HEK293T (cell line): Measurements from ENCODE around the gene PCDHGC5.

ENCODE experiments used
- CTCF ChIA-PET: fragments of 350-600 bp; formaldehyde crosslinking; extraction: SDS; loops from one replicate; lab custom pipeline; 2021; ENCODE audit warnings: antibody characterized with exemption, inconsistent platforms; lab: Yijun Ruan, JAX
- POLR2A ChIA-PET: fragments of 350-600 bp; formaldehyde crosslinking; extraction: SDS; loops from one replicate; lab custom pipeline; 2020; ENCODE audit warnings: antibody characterized with exemption, inconsistent platforms; lab: Yijun Ruan, JAX
- DNase-seq: peaks from one replicate; pipeline ENCODE4 v3.0.0; 2012; ENCODE audit warnings: mixed read lengths; ENCODE audit errors: extremely low spot score
- ARNT ChIP-seq: fragments of 450-650 bp; IDR thresholded peaks from 2 replicates; pipeline ENCODE4 v1.6.1; 2017; ENCODE audit warnings: mild to moderate bottlenecking
- BHLHE40 ChIP-seq: fragments of 450-650 bp; IDR thresholded peaks from 2 replicates; pipeline ENCODE4 v1.6.1; 2016; ENCODE audit warnings: mild to moderate bottlenecking, moderate library complexity, borderline replicate concordance
- CTBP1 ChIP-seq: fragments of 450-650 bp; IDR thresholded peaks from 2 replicates; pipeline ENCODE4 v1.6.1; 2016; ENCODE audit warnings: borderline replicate concordance
- ELF4 ChIP-seq: fragments of 450-650 bp; IDR thresholded peaks from 2 replicates; pipeline ENCODE4 v1.6.1; 2017; ENCODE audit warnings: antibody characterized with exemption
- FOXA1 ChIP-seq: fragments of 450-650 bp; IDR thresholded peaks from 2 replicates; pipeline ENCODE4 v1.6.1; 2016; ENCODE audit warnings: mild to moderate bottlenecking
- FOXK2 ChIP-seq: fragments of 450-650 bp; IDR thresholded peaks from 2 replicates; pipeline ENCODE4 v1.6.1; 2016; ENCODE audit warnings: mild to moderate bottlenecking
- FOXM1 ChIP-seq: fragments of 450-650 bp; IDR thresholded peaks from 2 replicates; pipeline ENCODE4 v1.6.1; 2017; ENCODE audit warnings: mild to moderate bottlenecking, borderline replicate concordance
- HDGF ChIP-seq: fragments of 450-650 bp; IDR thresholded peaks from 2 replicates; pipeline ENCODE4 v1.6.1; 2017; ENCODE audit warnings: antibody characterized with exemption, borderline replicate concordance
- L3MBTL2 ChIP-seq: fragments of 450-650 bp; conservative IDR thresholded peaks from 2 replicates; pipeline ENCODE4 v1.6.1; 2016; ENCODE audit warnings: mild to moderate bottlenecking
- LEF1 ChIP-seq: fragments of 450-650 bp; IDR thresholded peaks from 2 replicates; pipeline ENCODE4 v1.6.1; 2017; ENCODE audit warnings: mild to moderate bottlenecking, borderline replicate concordance
- NFRKB ChIP-seq: fragments of 450-650 bp; IDR thresholded peaks from 2 replicates; pipeline ENCODE4 v1.6.1; 2016; ENCODE audit warnings: mild to moderate bottlenecking, moderate library complexity
- PKNOX1 ChIP-seq: fragments of 450-650 bp; IDR thresholded peaks from 2 replicates; pipeline ENCODE4 v1.6.1; 2016
- SP1 ChIP-seq: fragments of 450-650 bp; IDR thresholded peaks from 2 replicates; pipeline ENCODE4 v1.6.1; 2017
- SUZ12 ChIP-seq: fragments of 450-650 bp; IDR thresholded peaks from 2 replicates; pipeline ENCODE4 v1.6.1; 2016; ENCODE audit warnings: mild to moderate bottlenecking
- TARDBP ChIP-seq: fragments of 450-650 bp; IDR thresholded peaks from 2 replicates; pipeline ENCODE4 v1.6.1; 2016
- ZNF384 ChIP-seq: fragments of 450-650 bp; IDR thresholded peaks from 2 replicates; pipeline ENCODE4 v1.6.1; 2016

Gene PCDHGC5

GRCh38 chr5:141529002-141529401 lies 40.1 kb downstream of the PCDHGC5 start:
- CTCF ChIA-PET = interaction anchor here (0.9 kb wide), 1 partner anchor 35 kb away, joined by 3 read pairs; no protein-coding TSS in a partner anchor
- POLR2A ChIA-PET = no interaction called here
- DNase-seq = no peak
- TF ChIP-seq ELF4 = no peak
- TF ChIP-seq PKNOX1 = no peak
- TF ChIP-seq L3MBTL2 = no peak
- no peak for TF ChIP-seq TARDBP
- no peak for TF ChIP-seq NFRKB
- no peak for TF ChIP-seq BHLHE40
- TF ChIP-seq SP1 = no peak
- TF ChIP-seq FOXA1 = no peak
- no peak for TF ChIP-seq CTBP1
- no peak for TF ChIP-seq ZNF384
- no peak for TF ChIP-seq FOXM1
- TF ChIP-seq ARNT = no peak
- no peak for TF ChIP-seq LEF1
- TF ChIP-seq SUZ12 = no peak
- TF ChIP-seq FOXK2 = no peak
- TF ChIP-seq HDGF = no peak

GRCh38 chr5:141529873-141530272 lies 41.0 kb downstream of the PCDHGC5 start:
- DNase-seq = no peak
- TF ChIP-seq FOXK2 (no peak), ZNF384 (no peak), ARNT (no peak), SP1 (no peak), LEF1 (no peak), L3MBTL2 (no peak), SUZ12 (no peak), ELF4 (no peak), FOXA1 (no peak), HDGF (no peak), TARDBP (no peak), NFRKB (no peak), BHLHE40 (no peak), FOXM1 (no peak), PKNOX1 (no peak), CTBP1 (no peak)
- CTCF ChIA-PET = no interaction called here
- POLR2A ChIA-PET = no interaction called here

GRCh38 chr5:141532726-141533125 lies 43.8 kb downstream of the PCDHGC5 start:
- TF ChIP-seq ZNF384 (no peak), SP1 (no peak), FOXM1 (no peak), PKNOX1 (no peak), ARNT (no peak), L3MBTL2 (no peak)
- POLR2A ChIA-PET = no interaction called here

GRCh38 chr5:141533897-141534296 lies 45.0 kb downstream of the PCDHGC5 start:
- no peak for TF ChIP-seq SP1
- no peak for TF ChIP-seq SUZ12
- no peak for TF ChIP-seq PKNOX1
- TF ChIP-seq FOXA1 = no peak
- TF ChIP-seq HDGF = no peak
- no peak for TF ChIP-seq CTBP1
- ChIA-PET CTCF (interaction anchor here (0.7 to 1.1 kb wide), 3 partner anchors 9 to 113 kb away, joined by 3 to 4 read pairs (median 3); partner anchors contain the start of gene PCDHGA11), POLR2A (no interaction called here)

More at GRCh38 chr5:141532726-141533125, 43.8 kb downstream of the PCDHGC5 start:
- DNase-seq = no peak
- CTCF ChIA-PET = no interaction called here

GRCh38 chr5:141534492-141535213 lies 45.8 kb downstream of the PCDHGC5 start:
- ChIA-PET POLR2A (no interaction called here), CTCF (interaction anchor here (0.6 to 1.7 kb wide), 4 partner anchors 10 to 114 kb away, joined by 3 to 4 read pairs (median 4); partner anchors contain the start of gene PCDHGA11)
- TF ChIP-seq ZNF384 (no peak), SUZ12 (no peak), FOXM1 (no peak), FOXA1 (no peak), LEF1 (no peak), HDGF (no peak), PKNOX1 (no peak), BHLHE40 (no peak), L3MBTL2 (no peak), CTBP1 (no peak), ARNT (no peak), SP1 (no peak)
- DNase-seq = no peak

More at GRCh38 chr5:141533897-141534296, 45.0 kb downstream of the PCDHGC5 start:
- no peak for DNase-seq
